GOT3 (cell line): Measurements from ENCODE around the gene FZD4.
"Not testable (repeated sequence)": the region's sequence is repeated elsewhere in the genome, so short reads cannot be mapped to it uniquely, and the experiment has no call there.

Experiments
- DNase-seq: peaks from one replicate; lab custom pipeline; 2025; ENCODE audit warnings: mixed read lengths; lab: John Stamatoyannopoulos, UW

Gene FZD4

GRCh38 chr11:86977441-86978050 lies 22.4 kb upstream of the FZD4 start:
- DNase-seq, result no peak

GRCh38 chr11:86972734-86973133 lies 17.5 kb upstream of the FZD4 start:
- DNase-seq, result no peak

- DNase-seq, result no peak
These were observed 14.1 kb upstream of the FZD4 start for GRCh38 chr11:86969258-86969657.

GRCh38 chr11:86967601-86968000 lies 12.4 kb upstream of the FZD4 start:
- not testable (repeated sequence) for DNase-seq

GRCh38 chr11:86957976-86958646 lies 2.9 kb upstream of the FZD4 start:
- no peak for DNase-seq

GRCh38 chr11:86956905-86957195 lies 1.7 kb upstream of the FZD4 start:
- DNase-seq, result no peak

- no peak for DNase-seq
These were observed 159 bp downstream of the FZD4 start for GRCh38 chr11:86955111-86955360.

- DNase-seq, result no peak
These were observed 705 bp downstream of the FZD4 start for GRCh38 chr11:86954269-86955110.

GRCh38 chr11:86952221-86952875 lies 2.8 kb downstream of the FZD4 start:
- no peak for DNase-seq

- no peak for DNase-seq
These were observed 3.5 kb downstream of the FZD4 start for GRCh38 chr11:86951706-86952105.

GRCh38 chr11:86950661-86950995 lies 4.6 kb downstream of the FZD4 start:
- DNase-seq, result no peak

- DNase-seq, result no peak
These were observed 5.1 kb downstream of the FZD4 start for GRCh38 chr11:86949995-86950660.

- DNase-seq, result no peak
These were observed 6.5 kb downstream of the FZD4 start for GRCh38 chr11:86948733-86949132.

GRCh38 chr11:86947541-86947940 lies 7.7 kb downstream of the FZD4 start:
- no peak for DNase-seq

GRCh38 chr11:86943505-86943904 lies 11.7 kb downstream of the FZD4 start:
- not testable (repeated sequence) for DNase-seq

- DNase-seq, result no peak
These were observed 13.2 kb downstream of the FZD4 start for GRCh38 chr11:86941871-86942599.

- no peak for DNase-seq
These were observed 13.9 kb downstream of the FZD4 start for GRCh38 chr11:86941077-86941870.

- DNase-seq, result no peak
These were observed 14.9 kb downstream of the FZD4 start for GRCh38 chr11:86940122-86940777.

- no peak for DNase-seq
These were observed 16.0 kb downstream of the FZD4 start for GRCh38 chr11:86938900-86939880.
